WI38 (cell line): ENCODE measurements around the gene BRINP2.

Experiments
- H3K4me3 ChIP-seq: 2 replicates; pipeline ENCODE4 v1.5.1; 2011; ENCODE audit warnings: low read depth, mild to moderate bottlenecking, control low read depth, low read length
- TF ChIP-seq, protein P1 (sequence below): IDR thresholded peaks from 2 replicates; pipeline ENCODE4 v1.5.1; 2012; ENCODE audit warnings: low read depth, mild to moderate bottlenecking, control low read depth, low read length

Gene BRINP2

DNA sequence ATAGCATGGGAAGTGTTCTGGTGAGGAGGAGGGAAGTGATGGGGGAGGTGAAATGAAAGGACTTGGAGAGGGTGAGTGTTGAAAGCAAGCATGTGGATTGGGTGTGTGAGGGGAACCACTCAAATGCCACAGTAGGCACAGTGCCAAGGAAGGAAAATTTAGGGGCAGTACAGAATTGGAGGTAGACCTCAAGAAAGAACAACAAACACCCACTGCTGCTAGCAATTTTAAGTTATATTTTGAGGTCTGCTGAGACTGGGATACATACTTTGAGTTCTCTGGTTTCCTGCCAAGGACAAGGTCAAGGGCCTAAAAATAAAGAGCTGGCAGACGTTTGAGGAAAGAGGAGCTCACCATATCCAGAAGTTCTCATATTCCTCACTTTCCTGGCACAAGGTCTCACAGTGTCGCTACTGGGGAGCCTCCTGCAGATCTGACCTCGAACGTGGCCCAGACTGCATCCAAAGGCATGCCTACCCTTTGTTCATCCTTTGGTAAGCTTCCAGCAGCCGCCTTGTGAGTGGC, 104.0 kb downstream of the BRINP2 start:
- TF ChIP-seq, protein P1, sequence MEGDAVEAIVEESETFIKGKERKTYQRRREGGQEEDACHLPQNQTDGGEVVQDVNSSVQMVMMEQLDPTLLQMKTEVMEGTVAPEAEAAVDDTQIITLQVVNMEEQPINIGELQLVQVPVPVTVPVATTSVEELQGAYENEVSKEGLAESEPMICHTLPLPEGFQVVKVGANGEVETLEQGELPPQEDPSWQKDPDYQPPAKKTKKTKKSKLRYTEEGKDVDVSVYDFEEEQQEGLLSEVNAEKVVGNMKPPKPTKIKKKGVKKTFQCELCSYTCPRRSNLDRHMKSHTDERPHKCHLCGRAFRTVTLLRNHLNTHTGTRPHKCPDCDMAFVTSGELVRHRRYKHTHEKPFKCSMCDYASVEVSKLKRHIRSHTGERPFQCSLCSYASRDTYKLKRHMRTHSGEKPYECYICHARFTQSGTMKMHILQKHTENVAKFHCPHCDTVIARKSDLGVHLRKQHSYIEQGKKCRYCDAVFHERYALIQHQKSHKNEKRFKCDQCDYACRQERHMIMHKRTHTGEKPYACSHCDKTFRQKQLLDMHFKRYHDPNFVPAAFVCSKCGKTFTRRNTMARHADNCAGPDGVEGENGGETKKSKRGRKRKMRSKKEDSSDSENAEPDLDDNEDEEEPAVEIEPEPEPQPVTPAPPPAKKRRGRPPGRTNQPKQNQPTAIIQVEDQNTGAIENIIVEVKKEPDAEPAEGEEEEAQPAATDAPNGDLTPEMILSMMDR, result no peak
- no peak overlapping the region for H3K4me3 ChIP-seq

GRCh38 chr1:177275736-177276135, 105.0 kb downstream of the BRINP2 start:
- no peak overlapping the region for H3K4me3 ChIP-seq
- TF ChIP-seq, protein P1, result no peak

GRCh38 chr1:177278626-177279390, 108.0 kb downstream of the BRINP2 start:
- TF ChIP-seq, protein P1, result no peak
- no peak overlapping the region for H3K4me3 ChIP-seq

DNA sequence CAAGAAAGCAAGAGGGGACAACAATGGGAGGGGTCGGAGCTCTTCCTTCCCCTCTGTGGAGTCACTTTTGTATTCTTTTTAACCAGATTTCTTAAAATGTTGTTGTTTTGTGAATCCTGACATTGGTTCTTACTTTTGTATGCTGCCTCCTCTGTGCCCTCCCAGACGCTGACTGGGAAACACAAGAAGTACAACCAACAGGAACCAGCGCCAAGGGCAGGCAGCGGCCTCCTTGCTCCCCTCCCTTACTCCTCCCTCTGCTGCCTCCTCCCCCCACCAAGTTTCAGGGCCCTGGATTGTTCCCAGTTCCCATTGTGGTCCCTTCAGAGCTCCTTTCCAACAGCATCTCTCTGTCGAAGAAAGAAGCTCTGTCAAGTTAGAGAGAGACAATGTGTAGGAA, 111.1 kb downstream of the BRINP2 start:
- no peak overlapping the region for H3K4me3 ChIP-seq
- TF ChIP-seq, protein P1, result no peak

GRCh38 chr1:177282976-177283375, 112.2 kb downstream of the BRINP2 start:
- TF ChIP-seq, protein P1, result no peak
- H3K4me3 ChIP-seq, result no peak overlapping the region

DNA sequence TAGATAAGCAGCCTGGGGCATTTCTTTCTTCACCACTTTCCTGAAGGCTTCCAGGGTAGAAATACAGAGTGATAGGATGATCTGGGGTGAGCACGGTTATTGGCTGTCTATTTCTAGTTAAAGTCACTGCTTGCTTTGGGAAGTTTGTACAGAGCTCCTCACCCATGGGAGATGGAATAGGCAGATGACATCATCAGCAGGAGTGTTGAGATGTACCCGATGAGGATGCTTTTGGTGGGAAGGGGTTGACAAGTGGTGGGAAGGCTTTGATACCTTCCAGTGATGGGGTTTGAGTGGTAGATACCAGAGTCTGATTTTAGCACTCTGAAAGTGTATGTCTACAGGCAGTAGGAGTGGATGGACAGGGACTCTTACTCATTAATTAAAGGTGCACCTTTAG, 112.6 kb downstream of the BRINP2 start:
- no peak overlapping the region for H3K4me3 ChIP-seq

DNA sequence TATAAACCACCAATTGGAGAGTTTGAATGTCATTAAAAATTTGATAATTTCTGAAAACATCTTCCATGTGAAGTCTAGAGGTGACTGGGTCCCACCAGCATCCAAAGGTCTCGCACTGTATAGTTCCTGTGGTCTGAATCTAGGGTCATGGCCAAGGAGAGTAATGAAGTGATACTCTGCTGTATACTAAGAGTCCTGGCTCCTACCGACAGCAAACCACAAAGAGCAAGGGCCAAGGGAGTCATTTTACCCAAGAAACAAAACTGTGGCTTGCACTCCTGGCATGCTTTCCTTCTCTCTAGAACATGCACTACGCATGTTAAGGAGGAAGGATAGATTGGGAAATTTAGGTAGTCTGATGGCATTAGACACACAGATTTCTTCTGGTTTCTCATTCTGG, 115.6 kb downstream of the BRINP2 start:
- TF ChIP-seq, protein P1, result no peak
- H3K4me3 ChIP-seq, result no peak overlapping the region

More for the DNA sequence above, 112.6 kb downstream of the BRINP2 start:
- TF ChIP-seq, protein P1, result no peak
